ENCODE measurements around the gene KRTAP12-4.
"Not testable (repeated sequence)": the region's sequence is repeated elsewhere in the genome, so short reads cannot be mapped to it uniquely, and the experiment has no call there.

Gene KRTAP12-4

DNA sequence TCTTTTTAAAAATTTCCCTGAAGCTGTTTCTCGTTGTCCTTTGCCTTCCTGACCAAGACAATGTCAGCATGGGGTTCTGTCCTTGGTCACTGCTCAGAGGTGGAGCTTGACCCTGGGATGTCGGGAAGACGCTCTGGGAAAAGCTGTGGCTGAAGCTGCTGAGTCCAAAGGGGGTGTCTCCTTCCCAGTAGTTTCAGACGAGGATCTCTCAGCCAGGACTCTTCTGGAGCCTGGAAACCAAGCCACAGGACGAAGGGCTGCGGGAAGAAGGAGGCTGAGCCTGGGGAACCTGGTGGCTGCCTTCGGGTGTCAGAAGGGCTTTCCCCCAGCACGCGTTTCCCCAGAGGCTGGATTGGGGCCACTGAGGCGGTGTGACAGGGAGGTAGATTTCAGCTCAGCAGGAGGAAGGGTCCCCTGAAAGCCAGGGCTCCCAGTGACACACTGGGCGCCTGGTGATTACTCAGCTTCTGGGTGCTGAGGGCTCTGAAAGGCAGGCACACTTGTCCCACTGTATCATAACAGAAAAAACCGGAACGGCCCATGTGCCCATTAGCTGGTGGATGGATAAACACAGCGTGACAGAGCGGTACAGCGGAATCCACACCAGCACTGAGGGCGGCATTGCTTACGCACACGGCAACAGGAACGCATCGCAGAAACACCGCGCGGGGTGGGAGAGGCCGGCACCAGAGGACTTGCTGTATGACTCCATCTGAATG lies 32.5 kb upstream of the KRTAP12-4 start:
- DNase-seq: no peak

DNA sequence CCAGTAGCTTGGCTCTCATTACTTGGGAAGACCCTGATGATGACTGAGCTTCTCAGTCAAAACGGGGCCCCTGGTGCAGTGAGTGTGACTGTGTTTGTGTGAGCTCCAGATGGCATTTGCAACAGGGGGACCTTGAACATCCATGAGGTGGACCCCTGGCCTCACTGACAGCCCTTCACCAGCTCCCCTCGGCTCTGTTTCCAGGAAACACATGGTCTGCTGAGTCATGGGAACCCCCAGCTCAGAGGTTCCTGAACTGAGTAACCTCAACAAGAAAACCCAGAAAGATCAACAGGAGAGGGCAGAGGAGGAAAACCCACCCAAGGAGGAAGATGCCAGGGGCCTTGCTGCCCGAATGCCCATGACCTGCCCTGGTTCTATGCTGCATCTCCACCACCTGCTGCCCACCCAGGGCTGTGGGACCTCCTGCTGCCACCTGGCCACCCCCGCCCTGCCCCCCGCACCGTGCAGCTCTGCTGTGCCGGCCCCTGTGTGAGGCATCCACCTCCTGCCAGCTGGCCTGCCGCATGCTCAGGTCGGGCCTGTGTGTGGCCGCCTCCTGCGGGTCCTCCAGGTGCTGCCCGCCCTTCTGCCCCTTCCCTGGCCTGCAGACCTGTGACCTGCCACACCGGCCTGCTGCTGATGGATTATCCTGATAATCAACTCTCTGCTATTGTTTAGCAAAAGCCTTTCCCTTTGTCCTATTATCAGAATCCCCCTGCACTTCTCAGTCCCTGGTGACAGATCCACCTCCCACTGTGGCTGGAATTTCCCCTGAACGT lies 31.7 kb upstream of the KRTAP12-4 start:
- no peak for DNase-seq

- DNase-seq: not testable (repeated sequence)
These were observed 30.6 kb upstream of the KRTAP12-4 start for GRCh38 chr21:44685050-44685449.

DNA sequence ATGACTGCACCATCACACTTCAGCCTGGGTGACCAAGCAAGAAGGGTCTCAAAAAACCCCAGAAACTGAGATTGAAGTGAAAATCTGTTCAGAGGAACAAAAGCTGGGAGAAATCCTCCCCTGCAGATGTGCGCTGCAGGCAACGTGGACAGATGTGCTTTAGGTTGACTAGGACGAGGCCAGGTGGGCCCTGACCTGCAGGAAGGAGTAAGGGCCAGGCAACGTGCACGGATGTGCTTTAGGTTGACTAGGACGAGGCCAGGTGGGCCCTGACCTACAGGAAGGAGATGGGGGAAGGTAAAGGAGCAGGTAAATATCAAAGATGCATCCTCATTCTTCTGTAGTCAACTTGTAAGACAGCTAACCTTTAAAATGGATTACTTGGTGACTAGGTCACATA lies 30.0 kb upstream of the KRTAP12-4 start:
- DNase-seq: no peak

- no peak for DNase-seq
These were observed 29.6 kb upstream of the KRTAP12-4 start for GRCh38 chr21:44684077-44684476.

DNA sequence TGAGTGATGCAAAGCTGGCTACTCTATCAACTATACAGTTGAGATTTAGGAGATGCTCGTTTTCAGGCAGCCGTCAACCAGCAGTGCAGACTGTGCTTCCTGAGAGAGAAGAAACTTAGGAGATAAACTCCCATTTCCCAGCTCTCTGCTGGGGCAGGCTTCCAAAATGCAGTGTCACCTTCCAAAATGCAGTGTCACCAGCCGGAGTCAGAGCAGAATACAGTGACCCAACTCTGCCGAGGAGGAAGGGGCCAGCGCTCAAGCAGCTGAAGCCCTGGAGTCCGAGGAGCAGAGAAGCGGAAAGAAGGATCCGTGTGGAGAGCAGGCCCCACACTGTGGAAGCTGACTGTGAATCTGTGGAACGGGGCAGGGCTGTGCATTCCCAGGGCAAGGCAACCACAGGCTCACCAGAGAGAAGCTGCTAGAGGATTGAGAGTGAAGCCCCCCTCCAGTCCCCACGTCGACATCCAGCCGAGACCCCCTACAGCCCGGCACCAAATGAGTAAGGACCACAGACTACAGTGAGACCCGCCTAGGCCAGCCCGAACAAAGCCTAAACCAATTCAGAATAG lies 28.2 kb upstream of the KRTAP12-4 start:
- DNase-seq: no peak

- peak; percentile 93 for DNase-seq
These were observed 27.6 kb upstream of the KRTAP12-4 start, which contains the start of gene KRTAP12-1 for GRCh38 chr21:44681861-44682579. Gene KRTAP12-1 (minus strand): TSS chr21:44682163. CDS start chr21:44682123, 40 bp downstream.

GRCh38 chr21:44681152-44681551 lies 26.7 kb upstream of the KRTAP12-4 start:
- no peak for DNase-seq

DNA sequence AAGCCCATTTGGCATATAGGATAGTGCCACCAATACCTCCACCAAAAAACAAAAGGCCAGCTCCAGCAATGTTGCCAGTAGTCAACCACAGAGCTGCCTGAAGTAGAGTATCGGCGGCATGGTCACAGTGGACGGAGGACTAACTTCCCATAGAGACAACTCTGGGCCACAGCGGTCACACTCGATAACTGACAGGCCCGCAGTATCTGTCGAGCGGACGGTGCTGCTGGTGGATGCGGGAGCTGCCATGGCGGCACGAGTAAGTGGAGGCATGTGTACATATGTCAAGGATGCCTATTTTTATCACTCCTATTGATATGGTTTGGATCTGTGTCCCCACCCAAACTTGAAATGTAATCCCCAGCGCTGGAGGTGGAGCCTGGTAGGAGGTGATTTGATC lies 23.4 kb upstream of the KRTAP12-4 start:
- DNase-seq: no peak

- DNase-seq: no peak
These were observed 17.5 kb upstream of the KRTAP12-4 start for GRCh38 chr21:44671911-44672310.

DNA sequence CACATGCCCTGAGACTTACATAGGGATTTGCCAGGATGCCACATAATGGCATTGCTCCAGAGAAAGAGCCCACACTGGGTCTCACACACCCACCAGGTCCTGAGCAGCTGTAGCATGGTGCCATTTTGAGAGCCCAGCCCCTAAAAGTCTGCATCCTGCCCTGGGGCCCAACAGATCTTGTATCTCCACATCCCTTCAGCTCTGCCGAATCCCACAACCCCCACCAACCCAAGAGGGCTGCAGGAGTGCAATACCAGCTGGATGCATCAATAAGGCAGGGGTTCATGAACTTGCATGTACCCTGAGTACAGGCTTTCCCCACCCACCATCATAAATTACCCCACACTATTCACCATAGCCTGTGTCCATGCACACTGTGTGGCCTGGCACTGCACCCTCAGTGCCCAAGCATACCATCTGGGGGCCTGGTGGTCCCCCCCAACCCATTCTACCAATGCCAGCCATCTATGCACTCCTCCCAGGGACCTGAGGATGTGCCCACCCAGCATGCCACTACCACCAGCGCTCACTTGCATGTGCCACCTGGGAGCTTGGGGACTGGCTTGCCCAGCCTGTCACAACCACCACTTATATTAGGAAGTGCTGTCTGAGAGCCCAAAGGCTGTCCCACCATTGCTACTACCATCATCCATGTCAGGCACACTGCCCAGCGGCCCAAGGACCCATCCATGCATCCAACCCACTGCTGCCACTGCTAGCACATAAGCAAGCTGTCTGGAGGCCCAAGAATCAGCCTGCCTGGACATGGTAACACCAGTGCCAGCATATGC lies 16.4 kb upstream of the KRTAP12-4 start:
- DNase-seq: no peak

DNA sequence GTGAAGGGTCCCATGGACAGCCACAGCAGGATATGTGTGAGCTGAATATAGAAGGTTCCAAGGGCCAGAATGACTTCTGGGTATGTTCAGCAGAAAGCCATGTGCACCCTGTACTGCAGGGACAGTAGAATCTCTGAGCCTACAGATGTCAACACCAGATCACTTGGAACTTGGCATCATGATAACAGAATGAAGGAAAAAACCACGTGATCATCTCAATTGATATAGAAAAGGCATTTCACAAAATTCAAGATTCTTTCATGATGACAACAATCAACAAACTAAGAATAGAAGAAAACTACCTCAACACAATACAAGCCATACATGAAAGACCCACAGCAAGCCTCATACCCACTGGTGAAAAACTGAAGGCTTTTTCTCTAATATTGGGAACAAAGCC lies 13.2 kb upstream of the KRTAP12-4 start:
- DNase-seq: no peak

DNA sequence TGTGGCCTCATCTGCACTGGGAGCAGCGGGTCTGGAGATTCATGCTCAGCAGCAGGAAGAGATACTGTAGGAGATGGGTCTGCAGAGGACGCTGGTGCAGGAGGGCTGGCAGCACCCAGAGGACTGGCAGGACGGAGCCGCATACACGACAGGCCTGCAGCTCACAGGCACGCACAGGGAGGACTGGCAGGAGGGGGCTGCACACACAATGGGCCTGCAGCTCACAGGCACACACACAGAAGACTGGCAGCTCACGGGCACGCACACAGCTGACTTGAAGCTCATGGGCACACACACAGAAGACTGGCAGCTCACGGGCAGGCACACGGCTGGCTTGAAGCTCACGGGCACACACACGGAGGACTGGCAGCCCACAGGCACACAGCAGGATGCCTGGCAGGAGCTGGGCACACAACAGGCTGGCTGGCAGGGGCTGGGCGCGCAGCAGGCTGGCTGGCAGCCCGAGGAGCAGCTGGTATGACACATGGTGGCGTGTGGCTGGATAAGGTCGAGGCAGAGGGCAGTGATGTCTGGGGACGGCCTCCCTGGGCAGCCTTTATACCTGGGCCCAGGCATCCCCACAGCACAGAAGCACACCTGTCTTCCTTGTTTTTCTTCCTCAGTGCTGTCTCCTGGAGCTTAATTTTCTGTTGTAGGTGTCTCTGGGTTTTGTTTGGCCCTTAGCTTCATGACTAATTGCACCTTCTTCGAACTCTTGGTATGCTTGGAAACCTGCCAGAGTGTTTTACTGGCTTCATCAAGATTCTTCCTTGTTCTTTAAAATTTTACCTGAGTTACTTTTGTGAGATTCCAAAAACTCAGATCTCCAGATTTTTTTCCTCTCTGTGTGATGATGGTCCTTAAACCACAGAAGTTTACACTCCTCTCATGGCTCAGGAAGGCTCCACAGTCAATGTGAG lies 12.2 kb upstream of the KRTAP12-4 start, which contains the start of gene KRTAP12-2:
KRTAP12-2 (minus strand) TSS at position 527 of the 920 bp plus-strand sequence; CDS start at position 486, 41 bp downstream.
- peak; percentile 67 for DNase-seq

GRCh38 chr21:44664691-44665090 lies 10.2 kb upstream of the KRTAP12-4 start:
- no peak for DNase-seq

DNA sequence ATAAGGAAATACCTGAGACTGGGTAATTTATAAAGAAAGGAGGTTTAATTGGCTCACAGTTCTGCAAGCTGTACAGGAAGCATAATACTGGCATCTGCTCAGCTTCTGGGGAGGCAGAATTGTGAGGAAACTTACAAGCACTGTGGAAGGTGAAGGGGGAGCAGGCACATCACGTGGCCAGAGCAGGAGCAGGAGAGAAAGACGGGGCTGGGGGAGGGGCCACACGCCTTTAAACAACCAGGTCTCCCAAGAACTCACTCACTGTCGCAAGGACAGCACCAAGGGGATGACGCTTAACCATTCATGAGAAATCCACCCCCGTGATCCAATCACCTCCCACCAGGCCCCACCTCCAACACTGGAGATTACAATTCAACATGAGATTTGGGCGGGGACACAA lies 7.1 kb upstream of the KRTAP12-4 start:
- not testable (repeated sequence) for DNase-seq

GRCh38 chr21:44658913-44659595 lies 4.6 kb upstream of the KRTAP12-4 start:
- DNase-seq: no peak

GRCh38 chr21:44658541-44658910 lies 4.1 kb upstream of the KRTAP12-4 start:
- DNase-seq: no peak

DNA sequence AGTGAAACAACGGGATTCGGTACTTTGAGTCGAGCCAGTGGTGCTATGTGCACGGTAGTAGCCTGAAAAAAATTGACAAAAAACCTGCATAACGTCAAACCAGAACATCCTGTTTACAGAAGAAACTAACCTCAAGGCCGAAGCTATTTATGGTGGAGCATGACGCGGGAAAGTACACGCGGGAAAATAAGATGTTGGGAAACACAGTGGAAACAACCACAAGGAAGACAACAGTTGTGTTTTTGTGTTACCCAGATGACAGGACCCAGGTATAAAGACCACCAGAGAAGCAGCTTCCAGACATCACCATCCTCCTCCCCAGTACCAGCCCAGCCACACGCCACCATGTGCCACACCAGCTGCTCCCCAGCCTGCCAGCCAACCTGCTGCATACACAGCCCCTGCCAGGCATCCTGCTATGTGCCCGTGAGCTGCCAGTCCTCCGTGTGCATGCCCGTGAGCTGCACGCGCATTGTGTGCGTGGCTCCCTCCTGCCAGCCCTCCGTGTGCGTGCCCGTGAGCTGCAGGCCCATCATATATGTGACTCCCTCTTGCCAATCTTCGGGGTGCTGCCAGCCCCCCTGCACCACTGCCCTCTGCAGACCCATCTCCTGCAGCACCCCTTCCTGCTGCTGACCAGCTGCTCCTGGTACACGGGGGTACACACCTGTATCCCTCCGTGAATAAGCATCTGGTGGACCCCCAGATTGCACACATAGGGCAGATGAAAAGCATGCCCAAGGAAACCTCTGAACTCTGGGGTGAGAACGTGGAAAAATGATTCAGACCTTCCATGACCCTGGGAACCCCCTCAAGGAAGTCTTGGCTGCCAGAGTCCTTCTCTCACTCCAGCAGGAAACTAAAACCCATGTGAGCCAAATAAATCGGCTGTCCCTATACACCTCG lies 3.4 kb upstream of the KRTAP12-4 start, which contains the start of gene KRTAP12-3:
KRTAP12-3 (plus strand) TSS at position 298 of the 906 bp plus-strand sequence; CDS start at position 346, 48 bp downstream.
- no peak for DNase-seq

GRCh38 chr21:44656868-44657267 lies 2.4 kb upstream of the KRTAP12-4 start:
- no peak for DNase-seq
